Activated naive CD4-positive, alpha-beta T cell (primary cell): ENCODE results near the gene PLEKHA8.
"Not testable (repeated sequence)": the region's sequence is repeated elsewhere in the genome, so short reads cannot be mapped to it uniquely, and the experiment has no call there.

ENCODE experiments used
- DNase-seq, 4 experiments: peaks; one replicate each; lab custom pipeline; 2025; lab: John Stamatoyannopoulos, UW

PLEKHA8 gene

DNA sequence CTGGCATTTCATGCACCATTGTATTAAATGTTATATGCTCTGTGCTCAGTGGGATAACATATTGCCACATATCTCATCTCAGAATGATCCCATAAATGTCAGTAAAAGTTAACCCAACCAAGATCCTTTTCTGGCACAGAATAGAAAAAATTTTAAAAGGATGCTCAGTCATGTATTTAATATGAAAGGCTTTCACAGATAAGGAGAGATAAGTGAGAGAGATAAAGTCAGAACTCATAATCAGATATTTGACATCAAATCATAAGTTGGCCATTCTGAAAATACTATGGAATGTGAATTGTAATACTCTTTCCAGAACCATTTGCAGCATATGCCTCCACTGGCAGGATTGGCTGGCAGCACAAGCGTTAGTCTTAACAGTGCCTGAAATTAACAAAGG is 38.5 kb downstream of the PLEKHA8 start:
- no peak for DNase-seq

DNA sequence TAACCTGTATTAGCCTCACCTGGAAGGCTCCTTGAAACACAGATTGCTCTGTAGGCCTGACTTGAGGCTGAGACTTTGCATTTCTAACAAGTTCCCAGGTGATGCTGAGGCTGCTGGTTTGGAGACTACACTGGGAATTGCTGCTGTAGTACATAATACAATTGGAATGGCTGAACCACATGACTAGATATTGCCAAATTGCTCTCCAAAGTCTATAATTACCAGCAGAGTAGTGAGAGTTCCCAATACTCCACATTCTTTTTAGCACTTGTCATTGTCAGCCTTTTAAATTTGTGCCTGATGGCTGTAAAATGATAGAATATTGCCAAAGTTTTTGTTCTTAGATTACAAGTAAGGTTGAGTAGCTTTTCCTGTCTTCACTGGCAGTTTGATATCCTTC is 39.9 kb downstream of the PLEKHA8 start:
- no peak for DNase-seq

DNA sequence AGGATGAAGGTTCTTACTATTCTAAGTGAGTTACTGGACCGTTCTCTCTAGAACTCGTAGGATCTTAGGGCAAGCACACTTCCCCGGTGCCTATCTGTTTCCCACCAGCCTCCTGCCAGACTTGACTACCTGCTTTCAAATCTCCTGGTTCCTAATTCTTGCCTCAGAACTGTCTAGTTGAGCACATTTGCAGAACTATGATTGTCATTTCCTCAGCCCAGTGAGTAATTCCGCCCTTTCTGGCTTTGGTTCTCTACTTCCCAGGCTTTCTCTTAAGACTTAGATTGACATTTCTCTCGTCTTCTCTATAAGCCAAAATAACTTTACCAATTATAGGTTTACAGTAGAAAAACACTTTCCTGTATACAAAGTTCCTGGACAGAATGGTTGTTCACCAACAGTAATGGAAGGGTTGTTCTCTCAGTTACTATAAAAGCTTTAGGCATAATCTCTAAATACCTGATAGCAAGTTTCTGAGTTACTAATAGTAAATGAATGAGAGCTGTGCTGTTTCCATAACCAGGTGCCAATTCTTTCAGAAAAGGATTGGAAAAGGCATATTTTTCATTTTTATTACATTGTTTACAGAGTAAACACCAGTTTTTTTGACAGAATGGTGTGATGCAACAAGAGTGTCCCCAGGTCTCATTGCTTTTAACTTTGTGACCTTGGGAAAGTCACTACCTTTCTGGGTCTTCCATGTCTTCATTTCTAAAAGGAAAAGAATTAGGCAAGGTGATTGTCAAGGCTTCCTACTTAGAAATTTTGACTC is 41.1 kb downstream of the PLEKHA8 start:
- DNase-seq: no peak

DNA sequence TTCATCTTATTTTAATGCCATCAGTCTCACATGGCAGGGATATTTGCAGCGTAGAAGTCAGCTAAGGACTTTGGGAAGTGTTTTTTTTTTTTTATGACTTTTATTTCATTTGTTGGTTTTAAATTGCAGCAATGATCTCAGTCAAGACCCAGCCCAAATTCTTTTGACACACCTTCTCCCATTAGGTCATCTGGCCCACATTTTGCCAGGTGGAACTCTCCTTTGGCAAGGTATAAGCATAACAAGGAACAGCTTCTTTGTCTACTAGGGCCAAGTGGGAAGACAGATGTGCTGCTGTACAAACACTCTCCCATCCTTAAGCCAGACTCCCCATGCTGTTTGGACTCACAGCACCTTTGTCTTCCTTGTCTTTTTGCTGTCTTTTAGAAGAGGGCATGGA is 41.8 kb downstream of the PLEKHA8 start:
- DNase-seq: no peak

DNA sequence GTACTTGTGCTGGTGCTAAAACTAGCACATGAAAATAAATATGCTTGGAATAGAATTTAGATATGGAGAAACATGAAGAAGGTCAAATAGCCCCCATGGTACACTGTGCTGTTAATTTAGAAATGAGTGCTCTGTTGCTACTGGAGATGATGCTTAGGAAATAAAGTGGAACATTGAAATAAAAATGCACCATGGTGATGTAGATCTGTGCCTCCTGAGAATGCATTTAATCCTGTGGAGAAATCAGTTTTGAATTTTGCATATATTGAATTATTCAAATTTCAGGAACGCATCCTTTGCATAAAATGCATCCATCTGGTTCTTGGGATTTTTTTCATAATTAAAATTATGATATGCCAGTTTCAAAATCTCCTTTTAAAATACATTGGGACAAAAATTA is 44.5 kb downstream of the PLEKHA8 start:
- no peak for DNase-seq

DNA sequence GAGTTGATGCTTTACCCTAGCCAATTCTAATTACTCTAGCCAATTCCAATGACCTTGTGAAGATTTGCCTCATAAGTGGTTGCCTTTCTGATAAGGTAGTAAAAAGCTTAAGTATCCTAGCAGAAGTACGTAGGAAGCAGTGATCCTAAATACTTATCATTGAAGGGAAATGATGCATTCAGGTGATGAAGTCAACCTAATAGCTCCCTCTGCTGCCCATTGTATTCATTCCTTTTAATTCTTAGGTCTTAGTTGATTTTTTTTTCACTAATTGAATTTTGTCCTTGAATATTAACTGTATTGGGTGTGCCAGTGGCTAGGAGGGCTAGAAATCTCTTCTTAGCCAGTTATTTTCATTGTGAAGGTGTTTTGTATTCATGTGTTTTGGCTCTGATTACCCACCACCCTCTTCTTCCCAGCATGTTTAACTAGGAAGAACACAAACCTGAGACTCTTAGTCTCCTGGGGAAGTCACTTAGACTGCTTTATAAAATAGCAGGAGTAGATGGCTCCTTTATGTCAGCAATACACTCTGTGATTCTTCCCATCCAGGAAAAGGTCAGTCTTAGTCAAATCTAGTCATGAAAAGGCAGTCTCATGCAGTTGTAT is 46.3 kb downstream of the PLEKHA8 start:
- no peak for DNase-seq

DNA sequence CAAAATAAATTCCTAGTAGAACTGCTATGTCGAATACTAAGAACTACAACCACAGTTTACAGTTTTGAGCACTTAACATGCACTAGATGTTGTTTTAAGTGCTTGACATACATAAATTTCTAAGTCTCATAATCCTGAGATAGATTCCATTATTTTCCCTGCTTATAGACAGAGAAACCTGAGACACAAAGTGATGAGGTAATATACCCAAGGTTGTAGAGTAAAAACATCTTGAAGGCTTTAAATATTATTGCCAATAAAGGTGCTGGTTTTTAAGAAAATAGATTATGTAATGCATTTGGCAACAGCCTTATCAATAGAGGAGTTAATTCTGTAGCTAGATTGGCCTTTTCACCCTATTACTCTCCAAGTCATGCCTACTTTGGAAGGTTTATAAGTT is 48.2 kb downstream of the PLEKHA8 start:
- DNase-seq: no peak

DNA sequence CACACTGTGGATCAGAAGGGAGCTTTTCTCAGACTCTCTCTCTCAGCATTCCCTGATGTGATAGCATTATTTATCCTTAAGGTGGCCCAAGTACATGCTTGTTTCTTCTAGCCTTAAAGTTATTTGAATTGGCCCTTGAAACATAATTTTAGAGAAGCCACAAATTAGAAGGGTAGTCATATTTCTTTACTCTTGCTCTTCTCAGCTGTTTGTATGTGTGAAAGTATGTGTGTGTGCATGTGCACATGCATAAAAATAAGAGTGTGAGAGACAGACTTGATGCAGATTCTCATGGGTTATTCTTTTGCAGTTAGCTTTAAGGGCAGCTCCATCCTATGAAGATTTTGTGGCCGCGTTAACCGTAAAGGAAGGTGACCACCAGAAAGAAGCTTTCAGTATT is 50.1 kb downstream of the PLEKHA8 start:
- no peak for DNase-seq

DNA sequence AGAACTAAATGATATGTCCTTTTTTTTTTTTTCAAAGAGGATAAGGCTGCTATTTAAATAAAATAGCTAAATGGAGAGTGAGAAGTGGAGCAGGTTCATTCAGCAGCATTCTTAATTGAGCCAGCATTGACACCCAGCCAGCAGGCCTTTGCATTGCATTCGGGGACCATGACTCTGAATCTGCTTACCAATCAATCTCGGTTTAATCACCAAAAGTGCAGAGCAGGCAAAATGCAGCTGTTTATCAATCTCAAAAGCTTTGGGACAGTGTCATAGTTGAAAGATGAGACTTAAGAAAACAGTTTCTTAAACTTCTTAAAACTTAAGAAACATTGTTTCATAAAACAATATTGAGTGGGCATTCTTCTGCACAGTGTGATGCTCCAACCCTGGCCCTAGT is 51.7 kb downstream of the PLEKHA8 start:
- no peak for DNase-seq

DNA sequence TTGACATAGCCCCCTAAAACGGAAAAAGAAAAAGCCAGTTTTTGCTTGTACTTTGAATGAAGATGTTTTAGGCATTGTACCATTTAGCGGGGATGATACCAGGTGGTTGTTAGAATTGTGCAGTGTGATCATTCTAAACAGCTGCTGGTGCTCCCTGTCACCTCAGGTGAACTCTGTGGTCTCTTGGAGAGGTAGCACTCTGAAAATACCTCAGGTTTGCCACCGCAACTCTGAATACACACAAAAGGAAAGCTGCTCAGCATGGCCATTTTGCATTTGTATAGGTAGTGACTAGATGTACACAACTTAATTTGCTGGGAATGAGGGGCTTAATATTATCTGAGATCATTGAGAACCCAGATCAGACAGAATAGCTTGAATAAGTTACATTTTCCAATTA is 52.6 kb downstream of the PLEKHA8 start:
- DNase-seq: no peak

DNA sequence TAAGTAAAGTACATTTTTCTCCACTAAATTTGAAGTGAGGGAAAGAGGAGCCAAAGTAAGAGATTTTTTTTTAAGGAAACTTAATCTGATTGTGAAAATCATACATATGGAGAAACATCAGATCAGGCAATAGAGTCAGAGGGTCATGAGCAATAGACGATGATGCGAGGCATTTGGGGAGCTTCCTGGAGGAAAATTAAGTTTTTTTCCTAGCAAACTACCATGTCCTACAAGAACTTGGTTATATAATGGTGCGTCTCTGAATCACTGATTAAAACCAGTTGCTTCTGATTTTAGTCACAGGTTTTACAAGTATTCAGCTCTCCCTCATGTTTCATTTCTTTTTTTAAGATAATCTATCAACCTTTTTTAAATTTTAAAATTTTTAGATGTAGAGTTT is 54.5 kb downstream of the PLEKHA8 start:
- DNase-seq: no peak

DNA sequence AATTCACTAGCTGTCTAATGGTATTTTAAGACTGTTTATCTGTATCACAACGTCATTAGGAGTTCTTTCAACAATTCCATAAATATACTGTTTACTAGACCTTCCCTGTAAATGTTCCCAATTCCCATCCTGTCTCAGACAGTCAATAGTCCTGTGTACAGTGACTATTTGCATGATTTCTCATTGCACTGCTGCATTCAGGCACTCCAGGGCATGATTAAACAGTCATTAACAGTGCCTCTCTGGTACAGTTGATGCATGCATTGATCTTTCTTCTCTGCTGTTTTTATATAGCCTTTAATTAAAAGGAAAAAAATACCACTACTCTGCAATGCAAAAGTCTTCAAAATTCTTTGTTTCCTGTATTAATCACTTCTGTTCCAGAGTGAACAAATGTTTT is 55.1 kb downstream of the PLEKHA8 start:
- DNase-seq: no peak

DNA sequence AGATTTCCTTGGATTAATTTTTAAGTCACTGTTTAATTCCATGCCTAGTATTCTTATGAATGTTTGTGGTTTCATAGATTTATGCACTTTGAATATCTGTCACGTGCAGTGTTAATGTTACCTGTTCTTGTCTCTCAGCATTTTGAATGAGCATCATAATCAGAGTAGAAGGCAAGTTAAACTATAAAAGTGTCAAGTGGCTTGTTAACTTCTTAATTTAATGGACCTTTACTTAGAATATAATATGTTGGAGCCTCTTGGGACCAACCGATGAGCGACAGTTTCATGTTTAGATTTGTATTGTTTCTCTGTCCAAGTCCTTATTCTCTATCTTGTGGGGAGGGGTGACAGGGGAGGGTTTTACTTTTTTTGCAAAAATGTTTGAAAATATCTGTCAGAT is 56.0 kb downstream of the PLEKHA8 start:
- no peak for DNase-seq

DNA sequence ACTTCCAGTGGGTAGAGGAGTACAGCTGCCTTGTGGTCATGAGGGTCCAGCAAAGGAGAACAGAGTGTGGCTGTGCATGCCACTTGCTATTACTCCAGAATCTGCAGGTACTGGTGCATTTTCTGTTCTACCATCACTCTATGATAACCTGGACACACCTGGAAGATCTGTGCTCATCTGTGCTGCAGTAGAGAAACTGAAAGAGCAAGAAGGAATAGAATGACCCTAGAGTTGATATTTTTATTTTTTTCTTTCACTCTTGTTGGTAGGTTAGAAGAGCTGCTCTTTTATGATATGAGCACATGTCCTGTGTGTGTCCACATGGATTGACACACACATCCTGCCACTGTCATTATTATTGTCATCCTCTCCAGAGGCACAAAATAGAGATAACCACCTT is 58.3 kb downstream of the PLEKHA8 start:
- DNase-seq: no peak

DNA sequence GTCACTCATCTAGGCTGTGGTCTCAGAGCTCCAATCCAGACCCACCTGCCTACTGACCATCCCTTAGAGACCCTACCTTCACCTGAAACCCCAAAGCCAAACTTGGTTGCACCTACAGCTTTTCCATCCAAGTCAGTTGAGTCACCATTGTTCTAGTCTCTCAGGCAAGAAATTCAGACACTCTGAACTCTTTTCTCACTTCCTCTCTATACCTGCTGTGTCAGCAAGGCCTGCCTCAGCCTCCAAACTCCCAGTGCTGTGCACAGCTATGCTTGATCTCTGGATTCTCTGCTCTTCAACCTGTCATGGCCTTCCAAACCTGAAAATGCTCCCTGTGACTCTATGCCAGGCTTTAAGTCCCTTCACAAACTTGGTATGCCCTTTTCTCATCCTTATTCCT is 59.2 kb downstream of the PLEKHA8 start:
- DNase-seq: no peak

DNA sequence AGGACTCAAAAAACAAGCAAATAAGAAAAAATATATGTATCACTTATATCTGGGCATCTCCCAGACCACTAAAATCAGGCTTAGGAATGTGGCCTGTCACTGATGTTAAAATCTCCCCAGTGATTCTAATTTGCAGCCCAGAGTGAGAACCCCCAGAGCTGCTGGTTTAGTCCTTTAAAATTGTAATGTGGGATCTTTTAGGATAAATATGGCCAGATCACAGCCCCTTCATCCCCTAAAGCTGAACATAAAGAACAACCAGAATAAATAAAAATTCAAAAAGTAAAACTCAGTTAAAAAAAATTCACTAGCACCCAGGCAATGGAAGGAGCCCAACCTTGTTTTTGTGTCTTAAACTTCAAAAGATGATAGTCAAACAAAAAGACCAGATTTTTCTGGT is 60.1 kb downstream of the PLEKHA8 start:
- no peak for DNase-seq

DNA sequence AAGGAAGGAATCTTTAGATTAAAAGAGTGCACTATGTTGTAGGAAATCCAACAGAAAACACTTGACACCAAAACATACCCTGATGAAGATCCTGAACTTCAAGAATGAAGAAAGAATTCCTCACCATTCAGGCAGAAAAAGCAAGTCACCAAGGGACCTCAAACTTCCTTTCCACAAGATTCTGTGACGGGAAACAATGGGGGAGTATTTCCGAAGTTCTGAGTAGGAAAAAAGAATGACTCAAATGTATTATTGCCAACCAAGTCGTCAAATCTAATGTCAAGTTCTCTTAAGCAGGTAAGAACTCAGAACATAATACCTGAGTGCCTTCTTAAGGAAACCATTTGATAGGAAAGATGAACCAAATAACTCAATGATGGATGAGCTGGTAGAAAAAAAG is 61.9 kb downstream of the PLEKHA8 start:
- no peak for DNase-seq

DNA sequence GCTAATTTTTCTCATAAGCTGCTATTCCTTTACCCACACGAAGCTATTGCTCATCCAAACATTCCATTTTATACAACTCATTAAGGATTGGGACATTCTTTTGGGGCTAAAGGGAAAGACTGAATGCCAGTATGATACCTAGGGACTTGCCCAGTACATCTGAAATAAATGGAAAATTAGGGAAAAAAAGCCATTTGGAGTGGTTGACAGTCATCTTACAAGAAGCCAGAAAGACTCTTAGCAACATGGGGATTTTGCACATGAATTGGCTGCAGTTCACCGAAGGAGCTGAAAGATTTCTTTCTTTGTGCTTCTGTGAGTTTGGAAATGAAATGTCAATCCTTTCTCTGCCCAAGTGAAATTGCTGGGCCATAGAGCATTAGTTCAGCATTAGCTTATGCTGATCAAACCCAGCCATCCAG is 63.3 kb downstream of the PLEKHA8 start:
- no peak for DNase-seq

DNA sequence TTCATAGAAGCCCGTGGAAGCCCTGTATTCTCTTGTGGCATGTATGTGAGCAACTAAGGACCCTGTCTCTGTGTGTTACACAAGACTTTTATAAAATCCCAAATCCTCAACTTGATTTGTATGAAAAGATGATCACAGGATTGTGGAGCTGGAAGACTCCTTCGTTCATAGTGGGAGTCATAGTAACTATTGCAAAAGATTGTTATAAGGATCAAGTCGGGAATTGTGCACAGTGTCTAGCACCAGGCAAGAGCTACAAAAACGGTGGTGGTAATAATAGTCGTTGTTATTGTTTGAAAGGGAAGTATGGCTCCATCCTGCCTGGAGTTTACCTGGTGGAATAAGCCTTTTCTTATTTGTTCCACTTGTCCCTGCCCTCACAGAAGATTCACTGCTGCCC is 63.8 kb downstream of the PLEKHA8 start:
- no peak for DNase-seq

DNA sequence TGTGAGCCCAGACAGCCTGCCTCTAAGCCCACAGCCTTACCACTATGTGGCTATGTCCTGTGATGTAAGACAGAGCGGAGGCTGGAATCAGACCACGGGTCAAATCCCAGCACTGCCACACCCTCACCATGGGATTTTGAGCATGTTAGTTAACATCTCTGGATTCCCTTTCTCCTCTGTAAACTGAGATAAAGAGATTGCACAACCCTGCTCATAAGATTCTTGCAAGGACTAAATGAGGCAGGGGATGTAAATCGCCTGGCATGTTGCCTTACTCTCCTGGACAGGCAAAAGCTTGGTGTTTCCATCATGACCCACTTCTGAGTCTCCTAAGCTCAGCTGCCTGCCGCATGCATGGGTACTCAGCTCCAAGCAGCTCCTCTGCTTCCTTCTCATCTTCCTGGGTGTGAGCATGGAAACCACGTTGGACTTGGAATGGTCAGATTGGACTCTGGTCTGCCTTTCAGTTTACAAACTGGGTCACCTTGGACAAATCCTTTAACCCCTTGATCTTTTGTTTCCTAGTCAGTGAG is 65.3 kb downstream of the PLEKHA8 start:
- DNase-seq: no peak

DNA sequence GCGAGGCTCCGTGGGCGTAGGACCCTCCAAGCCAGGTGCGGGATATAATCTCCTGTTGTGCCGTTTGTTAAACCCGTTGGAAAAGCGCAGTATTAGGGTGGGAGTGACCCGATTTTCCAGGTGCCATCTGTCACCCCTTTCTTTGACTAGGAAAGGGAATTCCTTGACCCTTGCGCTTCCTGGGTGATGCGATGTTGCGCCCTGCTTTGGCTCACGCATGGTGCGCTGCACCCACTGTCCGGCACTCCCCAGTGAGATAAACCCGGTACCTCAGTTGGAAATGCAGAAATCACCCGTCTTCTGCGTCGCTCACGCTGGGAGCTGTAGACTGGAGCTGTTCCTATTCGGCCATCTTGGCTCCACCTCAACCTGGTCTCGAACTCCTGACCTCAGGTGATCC is 70.4 kb downstream of the PLEKHA8 start:
- DNase-seq: not testable (repeated sequence)

DNA sequence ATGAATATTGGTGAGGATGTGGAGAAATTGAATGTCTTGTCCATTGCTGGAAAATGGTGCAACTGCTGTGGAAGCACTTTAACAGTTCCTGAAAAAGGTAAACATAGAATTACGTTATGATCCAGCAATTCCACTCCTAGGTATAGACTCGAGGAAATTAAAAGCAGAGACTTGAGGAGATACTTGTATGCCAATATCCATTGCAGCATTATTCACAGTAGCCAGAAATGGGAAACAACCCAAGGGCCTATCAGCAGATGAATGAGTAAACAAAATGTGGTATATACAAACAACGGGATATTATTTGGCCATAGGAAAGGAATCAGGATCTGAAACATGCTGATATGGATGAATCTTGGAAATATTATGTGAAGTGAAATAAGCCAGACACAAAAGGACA is 74.1 kb downstream of the PLEKHA8 start:
- no peak for DNase-seq

DNA sequence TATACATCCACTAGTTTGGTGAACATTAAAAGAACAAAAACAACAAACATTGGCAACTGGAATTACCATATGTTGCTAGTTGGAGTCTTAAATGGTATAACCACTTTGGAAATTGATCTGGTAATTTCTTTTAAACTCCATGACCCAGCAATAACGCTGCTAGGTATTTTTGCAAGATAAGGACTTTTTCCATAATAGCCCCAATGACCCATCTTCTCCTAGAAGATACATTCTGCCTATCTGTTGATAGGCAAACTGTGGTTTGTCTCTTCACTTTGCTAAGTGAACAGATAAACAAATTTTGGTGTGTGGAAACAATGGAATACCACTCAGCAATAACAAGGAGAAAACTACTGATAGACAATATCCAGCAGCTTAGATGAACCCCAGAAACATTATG is 75.9 kb downstream of the PLEKHA8 start:
- no peak for DNase-seq
